Esophagus squamous epithelium (tissue), 4 donors: ENCODE data around the gene BCHE.

ENCODE experiments used
- POLR2A ChIP-seq, 4 donors: fragments of 450-650 bp; IDR thresholded peaks; one replicate each; pipeline ENCODE4 v1.6.1; 2017; ENCODE audit warnings: antibody characterized with exemption in 4 of 4, mild to moderate bottlenecking in 4 of 4, moderate library complexity in 3 of 4
- TF ChIP-seq, protein P1 (sequence below), 6 experiments: fragments of 450-650 bp in 4 of 6; fragments of 200-600 bp in 2 of 6; sonication (generic) in 2 of 6; IDR thresholded peaks; one replicate each; pipeline ENCODE4 v1.5.1; 2016 to 2019; ENCODE audit warnings: antibody characterized with exemption in 6 of 6, mild to moderate bottlenecking in 4 of 6, moderate library complexity in 4 of 6

DNA sequence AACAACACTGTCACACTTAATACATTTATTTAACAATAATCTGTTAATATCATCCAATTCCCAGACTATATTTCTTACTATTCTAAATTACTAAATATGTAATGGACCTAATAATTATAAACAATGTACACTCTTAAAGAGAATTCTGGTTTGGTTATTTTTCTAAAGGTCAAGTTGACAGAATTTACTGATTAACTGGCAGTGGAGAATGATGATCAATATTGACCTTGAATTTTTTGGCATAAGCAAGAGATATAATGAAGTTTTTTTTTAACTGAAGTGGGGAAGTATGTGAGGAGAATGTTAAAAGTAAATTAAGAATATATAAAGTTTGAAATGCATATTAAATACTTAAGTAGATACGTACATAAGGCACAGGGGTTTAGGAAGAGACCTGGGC is 33.8 kb downstream of the BCHE start:
- TF ChIP-seq, protein P1, sequence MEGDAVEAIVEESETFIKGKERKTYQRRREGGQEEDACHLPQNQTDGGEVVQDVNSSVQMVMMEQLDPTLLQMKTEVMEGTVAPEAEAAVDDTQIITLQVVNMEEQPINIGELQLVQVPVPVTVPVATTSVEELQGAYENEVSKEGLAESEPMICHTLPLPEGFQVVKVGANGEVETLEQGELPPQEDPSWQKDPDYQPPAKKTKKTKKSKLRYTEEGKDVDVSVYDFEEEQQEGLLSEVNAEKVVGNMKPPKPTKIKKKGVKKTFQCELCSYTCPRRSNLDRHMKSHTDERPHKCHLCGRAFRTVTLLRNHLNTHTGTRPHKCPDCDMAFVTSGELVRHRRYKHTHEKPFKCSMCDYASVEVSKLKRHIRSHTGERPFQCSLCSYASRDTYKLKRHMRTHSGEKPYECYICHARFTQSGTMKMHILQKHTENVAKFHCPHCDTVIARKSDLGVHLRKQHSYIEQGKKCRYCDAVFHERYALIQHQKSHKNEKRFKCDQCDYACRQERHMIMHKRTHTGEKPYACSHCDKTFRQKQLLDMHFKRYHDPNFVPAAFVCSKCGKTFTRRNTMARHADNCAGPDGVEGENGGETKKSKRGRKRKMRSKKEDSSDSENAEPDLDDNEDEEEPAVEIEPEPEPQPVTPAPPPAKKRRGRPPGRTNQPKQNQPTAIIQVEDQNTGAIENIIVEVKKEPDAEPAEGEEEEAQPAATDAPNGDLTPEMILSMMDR (IDR thresholded peaks at IDR 0.05), result no peak
- TF ChIP-seq POLR2A (IDR thresholded peaks at IDR 0.05), result no peak
